Measurements from ENCODE around the gene SH3D19. TPM values are rescaled to one million over a fixed set of nuclear protein-coding genes. Genes with fewer than 3 reads are reported as not detected.

SH3D19 gene
- polyA plus RNA-seq, 4 donors: 37.7 to 92.4 (median 64.6) TPM

- Histone ChIP-seq H3K4me1 (ENCODE audit: control insufficient read depth in 3 of 3, insufficient read depth in 2 of 3, low read depth in 1 of 3, low read length in 2 of 3) (no peaks in the 10 kb centered on the region), H3K27ac (ENCODE audit: low read depth in 1 of 3, low read length in 2 of 3) (no peak overlapping the region), H3K4me3 (ENCODE audit: low read depth in 1 of 3, low read length in 3 of 3) (no peak overlapping the region), H3K9me3 (ENCODE audit: control insufficient read depth in 2 of 2, insufficient read depth in 1 of 2, low read depth in 1 of 2, low read length in 1 of 2) (no peaks in the 10 kb centered on the region), H3K36me3 (ENCODE audit: control insufficient read depth in 3 of 3, insufficient read depth in 2 of 3, low read depth in 1 of 3, low read length in 3 of 3) (peaks cover 0 to under 1% (median 0%) of the 10 kb centered on the region in 3 donors), H3K27me3 (ENCODE audit: control insufficient read depth in 3 of 3, insufficient read depth in 3 of 3, low read length in 3 of 3) (no peaks in the 10 kb centered on the region)
- WGBS, 3 donors: 58 to 75% (median 71%) methylated on average over 2 of the region's 2 CpGs
- no peak for FAIRE-seq
- DNase-seq: peak in 1 of 2 donors; percentile 12
These were observed 107.1 kb downstream of the SH3D19 start for GRCh38 chr4:151218343-151218742.

GRCh38 chr4:151217326-151217725, 108.1 kb downstream of the SH3D19 start:
- H3K9me3 ChIP-seq (ENCODE audit: control insufficient read depth in 2 of 2, insufficient read depth in 1 of 2, low read depth in 1 of 2, low read length in 1 of 2): no peaks in the 10 kb centered on the region
- no peak overlapping the region for H3K27ac ChIP-seq (ENCODE audit: low read depth in 1 of 3, low read length in 2 of 3)
- H3K4me3 ChIP-seq (ENCODE audit: low read depth in 1 of 3, low read length in 3 of 3): no peak overlapping the region
- WGBS, 3 donors: 64 to 79% (median 79%) methylated on average over 2 of the region's 2 CpGs
- no peaks in the 10 kb centered on the region for H3K27me3 ChIP-seq (ENCODE audit: control insufficient read depth in 3 of 3, insufficient read depth in 3 of 3, low read length in 3 of 3)
- DNase-seq: no peak
- FAIRE-seq: no peak
- H3K36me3 ChIP-seq (ENCODE audit: control insufficient read depth in 3 of 3, insufficient read depth in 2 of 3, low read depth in 1 of 3, low read length in 3 of 3): peaks cover 0 to 2% (median 2%) of the 10 kb centered on the region in 3 donors
- H3K4me1 ChIP-seq (ENCODE audit: control insufficient read depth in 3 of 3, insufficient read depth in 2 of 3, low read depth in 1 of 3, low read length in 2 of 3): no peaks in the 10 kb centered on the region

GRCh38 chr4:151215295-151215694, 110.1 kb downstream of the SH3D19 start:
- H3K9me3 ChIP-seq (ENCODE audit: control insufficient read depth in 2 of 2, insufficient read depth in 1 of 2, low read depth in 1 of 2, low read length in 1 of 2): no peaks in the 10 kb centered on the region
- DNase-seq (no peak), FAIRE-seq (no peak)
- H3K27ac ChIP-seq (ENCODE audit: low read depth in 1 of 3, low read length in 2 of 3): no peak overlapping the region
- peaks cover 0 to 5% (median 2%) of the 10 kb centered on the region in 3 donors for H3K36me3 ChIP-seq (ENCODE audit: control insufficient read depth in 3 of 3, insufficient read depth in 2 of 3, low read depth in 1 of 3, low read length in 3 of 3)
- H3K27me3 ChIP-seq (ENCODE audit: control insufficient read depth in 3 of 3, insufficient read depth in 3 of 3, low read length in 3 of 3): no peaks in the 10 kb centered on the region
- H3K4me3 ChIP-seq (ENCODE audit: low read depth in 1 of 3, low read length in 3 of 3): no peak overlapping the region
- WGBS, 3 donors: 83 to 92% (median 85%) methylated on average over 1 of the region's 1 CpG
- H3K4me1 ChIP-seq (ENCODE audit: control insufficient read depth in 3 of 3, insufficient read depth in 2 of 3, low read depth in 1 of 3, low read length in 2 of 3): no peaks in the 10 kb centered on the region

- H3K36me3 ChIP-seq (ENCODE audit: control insufficient read depth in 3 of 3, insufficient read depth in 2 of 3, low read depth in 1 of 3, low read length in 3 of 3): peaks cover 0 to 3% (median 1%) of the 10 kb centered on the region in 3 donors
- no peak overlapping the region for H3K4me3 ChIP-seq (ENCODE audit: low read depth in 1 of 3, low read length in 3 of 3)
- DNase-seq: peak in 1 of 2 donors; percentile 92
- no peaks in the 10 kb centered on the region for H3K9me3 ChIP-seq (ENCODE audit: control insufficient read depth in 2 of 2, insufficient read depth in 1 of 2, low read depth in 1 of 2, low read length in 1 of 2)
- no peaks in the 10 kb centered on the region for H3K27me3 ChIP-seq (ENCODE audit: control insufficient read depth in 3 of 3, insufficient read depth in 3 of 3, low read length in 3 of 3)
- no peak for FAIRE-seq
- peaks cover 5 to 13% (median 9%) of the 10 kb centered on the region in 3 donors for H3K4me1 ChIP-seq (ENCODE audit: control insufficient read depth in 3 of 3, insufficient read depth in 2 of 3, low read depth in 1 of 3, low read length in 2 of 3)
- peak overlapping the region in 1 of 3 donors; percentile 54 for H3K27ac ChIP-seq (ENCODE audit: low read depth in 1 of 3, low read length in 2 of 3)
- WGBS, 3 donors: 21 to 57% (median 28%) methylated on average over 1 of the region's 1 CpG
These were observed 117.5 kb downstream of the SH3D19 start for GRCh38 chr4:151207868-151208267.

GRCh38 chr4:151207186-151207585, 118.2 kb downstream of the SH3D19 start:
- DNase-seq (peak in 1 of 2 donors; percentile 24), FAIRE-seq (no peak)
- H3K27me3 ChIP-seq (ENCODE audit: control insufficient read depth in 3 of 3, insufficient read depth in 3 of 3, low read length in 3 of 3): no peaks in the 10 kb centered on the region
- peak overlapping the region in 2 of 3 donors; percentile 16 to 36 for H3K27ac ChIP-seq (ENCODE audit: low read depth in 1 of 3, low read length in 2 of 3)
- peaks cover 5 to 13% (median 9%) of the 10 kb centered on the region in 3 donors for H3K4me1 ChIP-seq (ENCODE audit: control insufficient read depth in 3 of 3, insufficient read depth in 2 of 3, low read depth in 1 of 3, low read length in 2 of 3)
- no peaks in the 10 kb centered on the region for H3K9me3 ChIP-seq (ENCODE audit: control insufficient read depth in 2 of 2, insufficient read depth in 1 of 2, low read depth in 1 of 2, low read length in 1 of 2)
- 32 to 48% (median 40%) methylated on average over 1 of the region's 1 CpG for whole genome bisulfite sequencing, 3 donors
- peaks cover 0 to 2% (median 0%) of the 10 kb centered on the region in 3 donors for H3K36me3 ChIP-seq (ENCODE audit: control insufficient read depth in 3 of 3, insufficient read depth in 2 of 3, low read depth in 1 of 3, low read length in 3 of 3)
- no peak overlapping the region for H3K4me3 ChIP-seq (ENCODE audit: low read depth in 1 of 3, low read length in 3 of 3)

GRCh38 chr4:151206241-151207005, 119.0 kb downstream of the SH3D19 start:
- 17 to 41% (median 30%) methylated on average over 3 of the region's 3 CpGs for WGBS, 3 donors
- Histone ChIP-seq H3K4me3 (ENCODE audit: low read depth in 1 of 3, low read length in 3 of 3) (no peak overlapping the region), H3K36me3 (ENCODE audit: control insufficient read depth in 3 of 3, insufficient read depth in 2 of 3, low read depth in 1 of 3, low read length in 3 of 3) (no peaks in the 10 kb centered on the region), H3K27me3 (ENCODE audit: control insufficient read depth in 3 of 3, insufficient read depth in 3 of 3, low read length in 3 of 3) (no peaks in the 10 kb centered on the region), H3K4me1 (ENCODE audit: control insufficient read depth in 3 of 3, insufficient read depth in 2 of 3, low read depth in 1 of 3, low read length in 2 of 3) (peaks cover 5 to 13% (median 9%) of the 10 kb centered on the region in 3 donors), H3K27ac (ENCODE audit: low read depth in 1 of 3, low read length in 2 of 3) (peak overlapping the region in 1 of 3 donors; percentile 6), H3K9me3 (ENCODE audit: control insufficient read depth in 2 of 2, insufficient read depth in 1 of 2, low read depth in 1 of 2, low read length in 1 of 2) (no peaks in the 10 kb centered on the region)
- DNase-seq (peak in 1 of 2 donors; percentile 66), FAIRE-seq (no peak)

GRCh38 chr4:151205722-151206121, 119.7 kb downstream of the SH3D19 start:
- no peak for FAIRE-seq
- Histone ChIP-seq H3K9me3 (ENCODE audit: control insufficient read depth in 2 of 2, insufficient read depth in 1 of 2, low read depth in 1 of 2, low read length in 1 of 2) (no peaks in the 10 kb centered on the region), H3K36me3 (ENCODE audit: control insufficient read depth in 3 of 3, insufficient read depth in 2 of 3, low read depth in 1 of 3, low read length in 3 of 3) (no peaks in the 10 kb centered on the region), H3K4me1 (ENCODE audit: control insufficient read depth in 3 of 3, insufficient read depth in 2 of 3, low read depth in 1 of 3, low read length in 2 of 3) (peaks cover 5 to 13% (median 9%) of the 10 kb centered on the region in 3 donors), H3K27me3 (ENCODE audit: control insufficient read depth in 3 of 3, insufficient read depth in 3 of 3, low read length in 3 of 3) (no peaks in the 10 kb centered on the region), H3K27ac (ENCODE audit: low read depth in 1 of 3, low read length in 2 of 3) (no peak overlapping the region), H3K4me3 (ENCODE audit: low read depth in 1 of 3, low read length in 3 of 3) (no peak overlapping the region)
- whole genome bisulfite sequencing, 3 donors: 31 to 45% (median 36%) methylated on average over 1 of the region's 1 CpG
- peak in 1 of 2 donors; percentile 12 for DNase-seq

- DNase-seq: peak in 1 of 2 donors; percentile 49
- peaks cover 5 to 13% (median 9%) of the 10 kb centered on the region in 3 donors for H3K4me1 ChIP-seq (ENCODE audit: control insufficient read depth in 3 of 3, insufficient read depth in 2 of 3, low read depth in 1 of 3, low read length in 2 of 3)
- no peaks in the 10 kb centered on the region for H3K36me3 ChIP-seq (ENCODE audit: control insufficient read depth in 3 of 3, insufficient read depth in 2 of 3, low read depth in 1 of 3, low read length in 3 of 3)
- no peaks in the 10 kb centered on the region for H3K9me3 ChIP-seq (ENCODE audit: control insufficient read depth in 2 of 2, insufficient read depth in 1 of 2, low read depth in 1 of 2, low read length in 1 of 2)
- WGBS, 3 donors: 76 to 82% (median 78%) methylated on average over 10 of the region's 10 CpGs
- no peak for FAIRE-seq
- H3K27me3 ChIP-seq (ENCODE audit: control insufficient read depth in 3 of 3, insufficient read depth in 3 of 3, low read length in 3 of 3): no peaks in the 10 kb centered on the region
- H3K4me3 ChIP-seq (ENCODE audit: low read depth in 1 of 3, low read length in 3 of 3): no peak overlapping the region
- H3K27ac ChIP-seq (ENCODE audit: low read depth in 1 of 3, low read length in 2 of 3): no peak overlapping the region
These were observed 120.4 kb downstream of the SH3D19 start for GRCh38 chr4:151204925-151205524.

Measured in small intestine (tissue), 7 donors.